Middle frontal gyrus (tissue), 1 donor: ENCODE measurements around the gene CFAP298.
"Not testable (repeated sequence)": the region's sequence is repeated elsewhere in the genome, so short reads cannot be mapped to it uniquely, and the experiment has no call there.

Experiments used
- DNase-seq: peaks from one replicate; pipeline ENCODE4 v3.0.0-alpha.2; 2015; ENCODE audit warnings: low spot score; ENCODE audit errors: extremely low spot score

The CFAP298 gene, protein sequence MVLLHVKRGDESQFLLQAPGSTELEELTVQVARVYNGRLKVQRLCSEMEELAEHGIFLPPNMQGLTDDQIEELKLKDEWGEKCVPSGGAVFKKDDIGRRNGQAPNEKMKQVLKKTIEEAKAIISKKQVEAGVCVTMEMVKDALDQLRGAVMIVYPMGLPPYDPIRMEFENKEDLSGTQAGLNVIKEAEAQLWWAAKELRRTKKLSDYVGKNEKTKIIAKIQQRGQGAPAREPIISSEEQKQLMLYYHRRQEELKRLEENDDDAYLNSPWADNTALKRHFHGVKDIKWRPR

DNA sequence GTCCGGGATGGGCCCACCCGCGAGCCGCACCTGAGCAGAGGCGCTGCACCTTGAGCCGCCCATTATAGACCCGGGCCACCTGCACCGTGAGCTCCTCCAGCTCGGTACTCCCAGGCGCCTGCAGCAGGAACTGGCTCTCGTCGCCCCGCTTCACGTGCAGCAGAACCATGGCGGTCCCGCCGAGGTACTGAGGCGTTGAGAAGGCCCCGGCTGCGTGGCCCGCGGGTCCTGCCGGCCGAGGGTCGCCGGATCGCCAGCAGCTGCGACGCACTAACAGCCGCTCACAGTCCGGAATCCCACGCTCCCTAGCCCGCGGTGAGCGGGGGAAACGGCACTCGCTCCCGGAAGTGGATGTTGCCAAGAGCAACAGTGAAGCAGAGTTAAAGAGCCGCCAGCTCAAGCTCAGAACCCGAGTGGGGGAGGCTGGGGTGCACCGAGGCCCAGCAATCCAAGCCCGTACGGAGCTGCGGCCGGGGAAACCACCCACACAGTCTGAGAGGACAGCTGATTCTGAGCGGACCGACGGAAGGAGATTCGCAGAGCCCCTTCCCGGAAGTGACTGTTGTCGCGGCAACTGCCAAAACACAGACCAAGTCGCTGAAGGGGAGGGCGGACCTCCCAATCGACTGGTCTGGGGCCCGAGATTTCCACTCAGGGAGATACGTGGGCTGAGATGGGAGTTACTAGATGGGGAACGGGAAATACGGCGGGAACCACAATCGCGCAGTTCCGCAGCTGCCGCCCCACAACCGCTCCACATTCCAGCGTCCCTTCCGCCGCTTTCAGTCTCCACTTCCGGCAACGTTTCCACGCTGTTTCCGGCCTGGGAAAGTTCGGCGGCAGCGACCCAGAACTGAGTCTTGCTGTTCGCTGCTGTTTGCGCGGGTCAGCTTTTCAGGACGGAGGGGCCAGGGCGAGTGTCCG is at the start of gene CFAP298:
CFAP298 (minus strand) TSS at position 303 of the 924 bp plus-strand sequence; CDS start at position 169, 134 bp downstream.
- peak; percentile 79 for DNase-seq

DNA sequence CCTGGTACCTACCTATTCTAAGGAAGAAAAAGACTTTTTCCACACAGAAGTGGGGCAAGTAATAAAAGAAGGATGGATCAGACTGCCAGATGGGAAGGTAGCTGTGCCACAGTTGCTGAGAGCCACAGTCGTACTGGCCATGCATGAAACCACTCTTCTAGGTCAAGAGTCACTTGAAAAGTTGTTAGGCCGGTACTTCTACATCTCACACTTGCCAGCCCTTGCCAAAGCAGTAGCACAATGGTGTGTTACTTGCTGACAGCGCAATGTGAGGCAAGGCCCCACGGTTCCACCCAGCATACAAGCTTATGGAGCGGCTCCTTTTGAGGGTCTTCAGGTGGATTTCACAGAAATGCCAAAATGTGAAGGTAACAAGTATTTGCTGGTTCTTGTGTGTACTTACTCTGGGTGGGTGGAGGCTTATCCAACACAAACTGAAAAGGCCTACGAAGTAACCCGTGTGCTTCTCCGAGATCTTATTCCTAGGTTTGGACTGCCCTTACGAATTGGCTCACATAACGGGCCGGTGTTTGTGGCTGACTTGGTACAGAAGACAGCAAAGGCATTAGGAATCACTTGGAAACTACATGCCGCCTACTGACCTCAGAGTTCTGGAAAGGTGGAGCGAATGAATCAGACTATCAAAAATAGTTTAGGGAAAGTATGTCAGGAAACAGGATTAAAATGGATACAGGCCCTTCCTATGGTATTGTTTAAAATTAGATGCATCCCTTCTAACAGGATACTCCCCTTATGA is 49.0 kb upstream of the CFAP298 start:
- not testable (repeated sequence) for DNase-seq

DNA sequence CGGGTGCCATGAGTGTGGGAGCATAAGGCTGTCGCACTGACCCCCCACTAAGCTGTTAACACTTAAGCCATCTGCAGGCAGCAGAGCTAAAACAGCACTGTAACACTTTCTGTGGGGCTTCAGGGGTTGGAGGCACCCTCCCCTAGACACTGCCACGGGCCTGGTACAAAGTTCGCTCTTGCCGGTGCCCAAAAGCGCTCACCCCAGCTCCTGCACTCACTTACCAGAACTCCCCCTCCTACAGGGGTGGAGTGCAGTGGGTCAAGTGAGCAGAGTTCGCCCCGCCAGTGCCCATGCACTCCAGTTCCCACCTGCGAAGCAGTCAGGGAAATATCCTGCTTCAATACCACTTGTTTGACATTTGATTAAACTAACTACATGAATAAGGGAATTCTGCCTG is 46.3 kb upstream of the CFAP298 start:
- DNase-seq, result no peak

DNA sequence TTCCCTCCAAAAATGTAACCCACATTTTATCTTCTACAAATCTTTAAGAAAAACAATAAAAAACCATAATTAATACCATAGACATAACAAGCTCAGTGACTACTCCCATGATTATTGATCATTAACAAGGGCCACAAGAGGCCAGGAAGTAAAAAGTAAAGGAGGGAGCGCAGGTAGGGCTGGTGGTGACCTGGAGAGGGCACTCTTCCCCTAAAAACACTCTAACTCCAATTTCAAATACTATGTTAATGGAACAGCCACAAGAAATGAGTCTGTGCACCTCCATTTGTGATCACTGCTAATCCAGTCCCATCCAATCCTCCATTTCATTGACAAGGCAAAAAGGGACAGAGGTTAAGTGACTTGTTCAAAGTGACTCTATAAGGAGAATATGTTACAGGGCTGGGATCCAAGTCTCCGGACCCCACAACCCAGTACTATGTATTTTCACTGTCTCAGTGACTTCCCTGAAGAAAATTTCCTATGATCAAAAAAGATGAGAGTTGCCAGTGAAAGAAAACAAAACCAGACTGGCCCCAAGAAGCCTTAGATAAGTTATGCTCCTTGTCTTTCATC is 41.2 kb upstream of the CFAP298 start:
- no peak for DNase-seq

DNA sequence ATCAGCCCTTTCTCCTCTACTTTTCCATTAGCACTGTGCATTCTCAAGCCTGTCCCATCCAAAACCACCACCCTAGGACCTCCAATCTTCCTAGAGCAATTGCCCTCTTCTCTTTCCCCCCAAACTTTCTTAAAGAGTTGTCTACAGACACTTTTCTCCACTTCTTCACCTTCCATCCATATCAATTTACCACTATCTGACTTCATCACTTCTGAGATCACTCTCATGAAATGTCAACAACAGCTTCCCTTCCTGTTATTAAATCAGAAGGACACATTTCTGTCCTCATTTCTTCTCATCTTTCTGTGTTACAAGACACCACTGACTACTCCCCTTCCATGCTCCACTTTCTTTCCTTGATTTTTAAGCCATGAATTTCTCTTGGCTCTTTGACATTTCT is 36.0 kb upstream of the CFAP298 start:
- no peak for DNase-seq

DNA sequence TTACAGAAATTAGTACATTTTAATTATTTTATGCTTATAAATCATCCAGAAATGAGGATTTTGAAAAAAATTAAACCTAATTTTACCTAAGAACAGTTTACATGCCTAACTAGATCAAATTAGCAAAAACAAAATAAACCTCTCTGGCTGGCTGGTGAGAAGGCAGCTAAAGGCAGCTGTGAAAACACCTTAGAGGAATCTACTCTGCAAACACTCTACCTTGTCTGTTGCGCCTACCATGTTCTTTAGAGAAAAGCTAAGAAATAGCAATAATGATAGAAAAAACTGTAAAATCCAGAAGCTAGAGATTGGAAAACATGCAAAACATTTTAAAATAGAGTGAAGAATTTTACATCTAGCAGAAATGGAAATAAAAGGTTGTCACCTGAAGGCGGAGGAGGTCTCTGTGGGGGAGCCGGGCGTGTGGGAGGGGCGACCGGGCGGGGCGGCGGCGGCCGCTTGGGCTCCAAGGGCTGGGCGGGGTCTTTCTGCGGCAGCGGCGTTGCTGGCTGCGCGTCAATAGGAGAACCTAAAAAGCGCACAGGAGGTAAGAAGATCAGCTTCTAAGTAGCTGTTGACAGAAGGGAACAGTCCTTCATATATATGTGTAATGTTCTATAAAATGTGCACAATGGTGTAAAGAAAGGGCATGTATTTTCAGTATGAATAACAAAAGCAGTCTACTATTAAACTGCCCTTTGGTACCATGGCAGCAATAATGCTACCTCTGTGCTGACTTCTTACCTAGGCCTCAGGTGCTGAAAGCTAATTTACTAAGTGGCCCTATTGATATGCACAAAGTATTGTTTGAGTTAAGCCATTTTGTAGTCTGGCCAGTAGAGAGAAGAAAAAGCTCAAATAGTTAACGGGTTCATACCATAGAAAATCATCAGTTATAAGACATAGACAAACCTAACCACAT is 33.3 kb upstream of the CFAP298 start:
- DNase-seq, result no peak

DNA sequence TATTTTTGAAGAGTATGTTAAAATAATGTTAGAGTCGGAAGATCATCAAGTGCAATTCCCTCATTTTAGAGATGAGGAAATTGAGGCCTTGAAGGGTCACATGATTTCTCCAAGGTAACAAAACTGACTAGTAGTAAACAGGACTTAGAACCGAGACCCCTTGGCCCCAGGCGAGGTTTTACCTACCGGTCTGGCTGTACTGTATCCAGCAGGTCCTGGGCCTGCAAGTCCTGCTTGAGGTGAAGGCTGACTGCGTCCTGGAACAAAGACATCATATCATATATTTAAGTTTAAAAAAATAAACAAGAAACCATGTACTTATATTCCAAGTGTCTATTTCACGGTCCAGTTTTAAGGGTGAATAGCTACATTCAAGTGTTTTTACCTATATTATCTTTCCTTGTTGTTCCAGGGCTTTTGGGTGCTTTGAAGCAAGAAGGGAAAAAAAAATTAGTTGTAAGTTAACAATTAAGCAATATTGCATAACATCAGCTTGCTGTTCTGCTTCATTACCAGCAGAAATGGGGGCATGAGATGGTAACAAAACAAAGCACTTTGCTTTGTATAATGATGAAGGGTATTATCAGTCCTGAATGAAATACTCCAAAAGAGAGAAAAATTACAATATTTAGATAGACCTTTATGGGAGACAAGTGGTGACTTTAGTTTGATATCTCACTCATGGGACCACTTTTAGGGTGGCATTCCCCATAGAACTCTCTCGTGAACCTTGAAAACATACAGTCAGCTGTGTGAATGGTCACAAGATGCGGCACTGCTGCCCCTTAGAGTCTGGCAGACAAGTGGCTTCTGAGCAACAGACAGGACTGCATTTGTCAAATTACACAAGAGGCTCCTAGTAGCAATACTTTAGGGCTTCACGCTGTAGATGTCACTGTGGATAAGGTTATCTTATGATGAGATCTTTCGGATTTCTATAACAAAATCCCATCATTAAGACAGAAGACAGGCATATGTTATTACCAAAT is 29.8 kb upstream of the CFAP298 start:
- DNase-seq, result no peak

DNA sequence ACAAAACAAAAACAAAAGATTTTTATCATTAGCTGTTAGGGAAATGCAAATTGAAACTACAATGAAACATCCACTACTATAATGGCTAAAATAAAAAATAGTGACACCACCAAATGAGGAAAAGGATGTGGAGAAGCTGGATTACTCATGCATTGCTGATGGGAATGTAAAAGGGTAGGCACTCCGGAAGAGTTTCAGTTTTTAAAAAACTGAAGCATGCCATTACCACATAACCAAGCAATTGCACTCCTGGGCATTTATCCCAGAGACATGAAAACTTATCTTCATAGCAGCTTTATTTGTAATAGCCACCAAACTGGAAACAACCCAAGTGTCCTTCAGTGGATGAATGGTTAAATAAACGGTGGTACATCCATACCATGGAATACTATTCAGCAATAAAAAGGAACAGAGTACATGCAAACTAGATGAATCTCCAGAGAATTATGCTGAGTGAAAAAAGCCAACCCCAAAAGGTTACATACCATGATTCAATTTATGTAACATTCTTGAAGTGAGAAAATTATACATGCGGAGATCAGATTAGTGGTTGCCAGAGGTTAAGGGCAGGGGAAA is 14.5 kb upstream of the CFAP298 start:
- DNase-seq, result no peak

DNA sequence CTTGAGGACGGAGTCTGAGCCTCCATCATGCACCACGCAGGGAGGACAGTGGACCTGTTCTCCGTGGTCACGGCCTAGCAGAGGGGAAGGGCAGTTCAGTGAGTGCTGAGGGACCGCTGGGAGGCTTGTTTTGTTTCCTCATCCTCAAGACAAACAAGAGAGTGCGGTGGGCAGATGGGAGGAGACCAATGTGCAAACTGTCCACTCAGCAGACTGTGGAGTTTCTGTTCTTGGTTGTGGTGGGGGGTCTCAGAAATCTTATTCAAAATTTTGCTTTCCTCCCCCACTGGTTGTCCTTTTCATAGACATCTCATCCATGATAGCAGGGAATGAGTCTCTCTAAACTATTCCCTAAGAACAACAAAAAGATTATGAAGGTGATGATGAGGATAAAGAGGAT is 6.0 kb upstream of the CFAP298 start:
- not testable (repeated sequence) for DNase-seq

DNA sequence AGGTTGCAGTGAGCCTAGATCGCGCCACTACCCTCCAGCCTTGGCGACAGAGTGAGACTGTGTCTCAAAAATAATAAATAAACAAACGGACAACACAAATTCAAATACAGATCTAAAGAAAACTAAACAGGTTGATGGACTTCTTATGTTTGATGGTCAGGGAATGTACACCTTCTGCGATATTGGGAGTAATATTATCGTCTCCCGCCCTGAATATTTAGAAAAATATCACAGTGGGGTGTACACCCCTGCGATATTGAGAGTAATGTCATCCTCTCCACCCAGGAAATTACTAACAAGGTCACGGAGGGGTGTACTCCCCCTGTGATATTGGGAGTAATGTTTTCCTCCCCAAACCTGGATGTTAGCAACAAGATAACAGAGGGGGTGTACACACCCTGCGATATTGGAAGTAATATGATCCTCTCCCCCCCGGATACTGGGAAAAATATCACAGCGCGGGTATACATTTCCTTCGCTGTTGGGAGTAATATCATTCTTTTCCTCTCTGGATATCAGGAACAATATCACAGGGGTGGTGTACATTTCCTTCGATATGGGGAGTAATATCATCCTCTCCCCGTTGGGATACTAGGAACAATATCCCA is 1.4 kb upstream of the CFAP298 start:
- DNase-seq, result no peak

DNA sequence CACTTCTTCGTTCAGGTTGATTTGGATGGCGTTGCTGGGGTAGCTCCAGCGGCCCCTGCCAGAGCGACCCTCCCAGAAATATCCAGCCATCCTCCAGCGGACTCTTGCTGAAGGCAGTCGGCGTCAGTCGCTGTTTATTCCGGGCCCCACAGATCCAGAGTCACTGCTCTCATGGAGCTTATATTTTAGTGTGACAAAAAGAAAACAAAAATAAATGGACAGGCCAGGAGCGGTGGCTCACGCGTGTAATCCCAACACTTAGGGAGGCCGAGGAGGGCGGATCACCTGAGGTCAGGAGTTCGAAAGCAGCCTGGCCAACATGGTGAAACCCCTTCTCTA is 791 bp upstream of the CFAP298 start:
- no peak for DNase-seq

DNA sequence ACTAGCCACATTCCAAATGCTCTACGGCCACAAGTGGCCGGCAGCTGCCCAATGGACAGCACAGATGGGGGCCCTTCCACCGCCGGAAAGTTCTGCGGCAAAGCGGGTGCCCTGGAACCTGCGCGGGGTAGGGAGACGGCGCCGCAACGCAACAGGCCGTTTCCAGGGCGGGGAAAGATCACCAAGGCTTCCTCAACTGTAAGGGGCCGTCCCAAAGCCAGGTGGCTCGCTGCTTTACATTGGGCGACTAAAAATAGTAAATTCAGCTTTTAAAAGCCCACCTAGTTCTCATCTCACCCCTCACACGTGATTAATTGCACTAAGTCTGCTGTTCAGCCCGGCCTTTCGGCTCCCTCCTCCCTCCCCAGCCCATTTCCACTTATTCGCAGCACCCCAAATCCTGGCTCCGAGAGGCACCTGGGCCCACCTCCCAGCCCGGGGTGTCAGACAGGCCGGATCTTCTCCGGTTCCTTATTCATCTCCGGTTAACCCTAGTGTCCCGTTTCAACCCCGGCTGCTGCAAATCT is 643 bp downstream of the CFAP298 start:
- no peak for DNase-seq

DNA sequence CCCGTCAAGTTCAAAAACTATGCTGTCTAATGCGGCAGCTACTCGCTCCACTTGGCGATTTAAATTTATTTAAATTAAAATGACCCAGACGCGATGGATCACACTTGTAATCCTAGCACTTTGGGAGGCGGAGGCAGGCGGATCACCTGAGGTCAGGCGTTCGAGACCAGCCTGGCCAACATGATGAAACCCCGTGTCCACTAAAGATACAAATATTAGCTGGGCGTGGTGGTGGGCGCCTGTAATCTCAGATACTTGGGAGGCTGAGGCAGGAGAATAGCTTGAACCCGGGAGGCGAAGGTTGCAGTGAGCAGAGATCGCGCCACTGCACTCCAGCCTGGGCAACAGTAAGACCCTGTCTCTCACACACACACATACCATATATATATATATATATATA is 1.2 kb downstream of the CFAP298 start:
- not testable (repeated sequence) for DNase-seq

DNA sequence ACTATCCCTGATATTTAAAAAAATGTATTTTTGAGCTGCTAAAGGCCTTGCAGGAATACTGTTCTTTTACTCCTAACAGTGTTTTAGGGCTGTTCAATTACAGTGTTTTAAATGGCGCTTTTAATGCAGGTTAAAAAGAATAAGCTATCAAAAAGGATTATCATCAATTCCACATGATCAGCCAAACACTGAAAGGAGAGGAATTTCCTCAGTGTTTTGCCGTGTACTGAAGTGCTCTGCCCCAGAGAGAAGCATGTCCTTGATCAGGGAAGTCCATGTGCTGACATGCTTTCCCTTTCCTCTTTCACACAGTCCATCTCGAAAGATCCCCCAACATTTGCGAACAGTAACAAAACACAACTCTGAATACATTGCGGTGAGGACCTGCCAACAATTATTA is 3.3 kb downstream of the CFAP298 start:
- DNase-seq, result no peak

DNA sequence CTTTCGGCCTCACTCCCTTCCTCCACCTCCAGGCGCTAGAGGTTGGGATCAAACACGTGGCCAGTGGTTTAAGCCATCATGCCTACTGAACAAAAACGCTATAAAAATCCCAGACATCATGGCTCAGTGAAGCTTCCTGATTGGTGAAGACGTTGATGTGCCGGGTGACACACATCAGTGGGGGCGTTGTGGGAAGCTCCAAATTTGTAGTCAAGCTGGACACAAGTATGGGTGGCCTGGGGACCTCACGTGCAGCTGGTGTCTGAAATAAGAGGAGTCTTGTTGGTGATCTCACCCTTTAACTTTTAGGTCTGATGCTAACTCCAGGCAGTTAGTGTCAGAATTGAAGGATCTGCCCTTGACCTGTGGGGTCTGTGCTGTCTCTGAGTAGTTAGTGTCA is 6.7 kb downstream of the CFAP298 start:
- no peak for DNase-seq

DNA sequence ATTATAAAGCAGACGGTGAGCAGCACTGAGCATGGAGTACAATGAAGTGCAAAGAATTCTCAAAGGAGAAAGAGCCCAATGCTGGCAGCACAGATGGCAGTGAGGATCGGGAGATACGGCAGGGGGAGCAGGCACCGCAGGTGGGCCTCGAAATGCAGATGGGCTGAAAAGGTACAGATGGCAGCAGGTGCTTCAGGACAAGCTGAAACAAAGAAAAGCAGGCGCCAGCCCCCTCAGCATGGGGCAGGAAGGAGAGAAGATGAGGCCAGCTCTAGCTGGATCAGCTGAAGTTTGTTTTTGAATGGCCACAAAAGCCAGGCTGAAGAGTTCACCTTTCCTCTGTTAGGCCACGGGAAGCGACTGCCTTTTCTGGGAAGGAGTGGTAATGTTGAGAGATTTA is 7.7 kb downstream of the CFAP298 start:
- DNase-seq, result no peak

DNA sequence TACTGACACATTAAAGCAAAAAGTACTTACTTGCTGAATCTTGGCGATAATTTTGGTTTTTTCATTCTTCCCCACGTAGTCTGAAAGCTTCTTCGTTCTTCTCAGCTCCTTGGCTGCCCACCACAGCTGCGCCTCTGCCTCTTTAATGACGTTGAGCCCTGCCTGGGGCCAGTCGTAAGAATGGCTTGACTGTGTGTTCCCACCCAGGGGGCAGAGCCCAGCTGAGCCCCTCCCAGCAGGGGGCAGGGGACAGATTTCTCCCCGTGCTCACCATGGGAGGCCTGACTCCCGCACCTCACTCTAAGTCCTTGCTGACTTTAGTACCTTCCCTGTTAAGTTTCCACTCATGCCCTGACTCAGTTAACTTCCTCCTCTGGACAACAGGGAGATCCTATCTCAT is 9.0 kb downstream of the CFAP298 start:
- DNase-seq, result no peak

DNA sequence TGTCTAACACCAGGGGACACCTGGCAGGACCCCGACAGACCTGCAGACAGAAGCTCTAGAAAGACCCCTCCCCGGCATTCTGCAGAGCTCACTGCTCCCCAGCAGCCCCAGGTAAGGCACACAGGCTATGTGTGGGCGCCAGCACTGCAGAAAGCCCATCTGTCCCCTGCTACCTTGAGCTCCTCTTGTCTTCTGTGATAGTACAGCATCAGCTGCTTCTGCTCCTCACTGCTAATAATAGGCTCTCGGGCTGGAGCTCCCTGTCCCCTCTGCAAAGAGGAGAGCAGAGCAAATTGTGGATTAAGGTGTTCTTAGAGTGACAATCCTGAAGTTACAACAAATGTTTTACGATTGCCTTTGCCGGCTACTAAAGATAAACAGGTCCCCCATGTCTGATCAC is 10.1 kb downstream of the CFAP298 start:
- DNase-seq, result no peak
